Progenitor cell of endocrine pancreas (in vitro differentiated cells): ENCODE results near the gene CENPU. TPM values are rescaled to one million over a fixed set of nuclear protein-coding genes. Genes with fewer than 3 reads are reported as not detected.

Experiments used
- DNase-seq: peaks from one replicate; pipeline ENCODE4 v3.0.0; 2021; ENCODE audit warnings: low spot score; ENCODE audit not compliant: unreplicated experiment
- H3K27ac Mint-ChIP-seq: 2 replicates; pipeline ENCODE4 v1.8.0; 2021; ENCODE audit warnings: mild to moderate bottlenecking, moderate library complexity, mixed read lengths
- H3K27me3 Mint-ChIP-seq: 2 replicates; pipeline ENCODE4 v1.8.0; 2021; ENCODE audit warnings: mixed read lengths
- H3K36me3 Mint-ChIP-seq: 2 replicates; pipeline ENCODE4 v1.8.0; 2022; ENCODE audit warnings: mixed read lengths; ENCODE audit not compliant: insufficient read depth
- H3K4me1 Mint-ChIP-seq: 2 replicates; pipeline ENCODE4 v1.8.0; 2021; ENCODE audit warnings: low read depth, mixed read lengths
- H3K4me3 Mint-ChIP-seq: 2 replicates; pipeline ENCODE4 v1.8.0; 2021; ENCODE audit warnings: low read depth, mild to moderate bottlenecking, moderate library complexity, mixed read lengths
- H3K9me3 Mint-ChIP-seq: 2 replicates; pipeline ENCODE4 v1.8.0; 2021; ENCODE audit warnings: low read depth, mixed read lengths
- total RNA-seq: library from RNA; stranded (reverse); gene quantifications from 2 replicates; pipeline ENCODE4 v1.2.1, GENCODE V29; 2021
- TF ChIP-seq, protein P1 (sequence below): fragments of 200-600 bp; sonication (generic); IDR thresholded peaks from one replicate; pipeline ENCODE4 v1.5.0; 2021; ENCODE audit warnings: antibody characterized with exemption, mild to moderate bottlenecking; ENCODE audit not compliant: unreplicated experiment

CENPU gene
- total RNA-seq, 1 donor from 2014 or later, result 39.2 TPM

DNA sequence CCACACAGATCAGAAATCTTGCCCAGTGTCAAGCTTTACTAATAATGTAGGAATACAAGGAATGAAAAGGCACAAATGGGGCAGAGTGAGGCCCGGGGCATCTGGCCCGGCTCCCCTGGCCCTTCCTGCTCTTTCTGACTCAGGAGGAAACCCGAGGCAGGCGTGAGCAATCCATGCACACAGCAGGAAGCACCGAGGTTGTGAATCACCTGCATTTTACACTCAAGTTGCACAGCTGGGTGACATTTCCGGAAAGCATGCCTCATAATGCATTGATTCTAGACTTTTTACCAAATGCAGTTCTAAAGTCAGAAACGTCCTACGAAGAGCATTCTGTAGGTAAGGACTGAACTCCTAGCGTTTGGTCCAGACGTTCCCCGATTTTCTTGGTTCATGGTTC, 45.4 kb downstream of the CENPU start:
- Mint-ChIP-seq H3K4me3 (no peak overlapping the region), H3K27me3 (no peaks in the 10 kb centered on the region), H3K27ac (no peak overlapping the region), H3K4me1 (no peaks in the 10 kb centered on the region), H3K9me3 (no peaks in the 10 kb centered on the region), H3K36me3 (peaks cover 10% of the 10 kb centered on the region)
- TF ChIP-seq, protein P1, sequence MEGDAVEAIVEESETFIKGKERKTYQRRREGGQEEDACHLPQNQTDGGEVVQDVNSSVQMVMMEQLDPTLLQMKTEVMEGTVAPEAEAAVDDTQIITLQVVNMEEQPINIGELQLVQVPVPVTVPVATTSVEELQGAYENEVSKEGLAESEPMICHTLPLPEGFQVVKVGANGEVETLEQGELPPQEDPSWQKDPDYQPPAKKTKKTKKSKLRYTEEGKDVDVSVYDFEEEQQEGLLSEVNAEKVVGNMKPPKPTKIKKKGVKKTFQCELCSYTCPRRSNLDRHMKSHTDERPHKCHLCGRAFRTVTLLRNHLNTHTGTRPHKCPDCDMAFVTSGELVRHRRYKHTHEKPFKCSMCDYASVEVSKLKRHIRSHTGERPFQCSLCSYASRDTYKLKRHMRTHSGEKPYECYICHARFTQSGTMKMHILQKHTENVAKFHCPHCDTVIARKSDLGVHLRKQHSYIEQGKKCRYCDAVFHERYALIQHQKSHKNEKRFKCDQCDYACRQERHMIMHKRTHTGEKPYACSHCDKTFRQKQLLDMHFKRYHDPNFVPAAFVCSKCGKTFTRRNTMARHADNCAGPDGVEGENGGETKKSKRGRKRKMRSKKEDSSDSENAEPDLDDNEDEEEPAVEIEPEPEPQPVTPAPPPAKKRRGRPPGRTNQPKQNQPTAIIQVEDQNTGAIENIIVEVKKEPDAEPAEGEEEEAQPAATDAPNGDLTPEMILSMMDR, result no peak
- no peak for DNase-seq

DNA sequence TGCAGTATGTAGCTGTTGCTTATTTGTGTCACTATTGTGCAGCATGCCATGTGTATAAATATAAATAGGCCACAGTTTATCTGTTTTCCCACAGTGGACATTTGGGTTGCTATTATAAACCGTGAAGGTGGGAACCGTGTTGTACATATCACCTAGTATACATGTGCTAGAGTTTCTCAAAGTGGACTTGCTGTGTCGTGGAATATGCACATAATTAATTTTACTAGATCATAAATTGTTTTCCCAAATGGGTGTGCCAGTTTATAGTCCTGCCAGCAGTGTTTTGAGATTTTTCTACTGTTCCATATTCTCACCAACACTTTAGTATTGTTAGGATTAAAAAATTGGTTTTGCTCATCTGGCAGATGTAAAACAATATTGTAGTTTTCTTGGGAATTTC, 45.9 kb downstream of the CENPU start:
- Mint-ChIP-seq H3K36me3 (peaks cover 10% of the 10 kb centered on the region), H3K27ac (no peak overlapping the region), H3K9me3 (no peaks in the 10 kb centered on the region), H3K4me1 (no peaks in the 10 kb centered on the region), H3K27me3 (no peaks in the 10 kb centered on the region), H3K4me3 (no peak overlapping the region)
- TF ChIP-seq, protein P1, result no peak
- no peak for DNase-seq

DNA sequence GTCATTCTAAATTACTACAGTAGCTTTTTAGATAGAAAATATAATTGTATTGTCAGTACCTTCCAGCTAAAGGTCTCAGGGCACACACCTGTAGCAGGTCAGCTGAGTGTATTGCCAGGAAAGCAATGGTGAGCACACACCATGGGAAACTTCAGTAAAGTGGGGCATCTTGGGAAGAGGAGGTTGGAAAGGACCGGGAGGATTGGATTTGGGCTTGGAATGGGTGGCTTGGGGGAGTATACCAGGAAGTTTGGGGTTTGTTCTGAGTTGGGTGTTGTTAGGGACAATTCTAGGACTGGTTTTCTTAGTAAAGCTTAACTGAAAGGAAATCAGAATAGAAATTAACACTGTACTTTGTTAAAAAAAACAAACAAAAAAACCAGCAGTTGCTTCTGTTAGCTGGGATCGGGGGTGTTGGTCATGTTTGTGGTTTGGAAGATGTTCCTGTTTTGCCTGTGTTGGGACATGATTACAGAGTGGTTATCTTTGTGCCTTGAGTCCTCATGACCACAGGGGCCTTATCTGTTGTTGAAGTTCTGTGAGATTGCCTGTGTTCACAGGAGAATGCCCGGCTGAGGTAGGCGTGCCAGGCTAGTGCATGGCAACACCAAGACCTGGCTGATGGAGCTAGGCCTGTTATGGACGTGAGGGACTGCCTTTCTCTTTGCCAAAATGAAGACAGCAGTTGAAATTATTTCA, 49.3 kb downstream of the CENPU start:
- no peak overlapping the region for H3K27ac Mint-ChIP-seq
- no peaks in the 10 kb centered on the region for H3K4me1 Mint-ChIP-seq
- H3K36me3 Mint-ChIP-seq, result peaks cover 5% of the 10 kb centered on the region
- TF ChIP-seq, protein P1, result no peak
- no peaks in the 10 kb centered on the region for H3K9me3 Mint-ChIP-seq
- no peak for DNase-seq
- no peak overlapping the region for H3K4me3 Mint-ChIP-seq
- no peaks in the 10 kb centered on the region for H3K27me3 Mint-ChIP-seq

DNA sequence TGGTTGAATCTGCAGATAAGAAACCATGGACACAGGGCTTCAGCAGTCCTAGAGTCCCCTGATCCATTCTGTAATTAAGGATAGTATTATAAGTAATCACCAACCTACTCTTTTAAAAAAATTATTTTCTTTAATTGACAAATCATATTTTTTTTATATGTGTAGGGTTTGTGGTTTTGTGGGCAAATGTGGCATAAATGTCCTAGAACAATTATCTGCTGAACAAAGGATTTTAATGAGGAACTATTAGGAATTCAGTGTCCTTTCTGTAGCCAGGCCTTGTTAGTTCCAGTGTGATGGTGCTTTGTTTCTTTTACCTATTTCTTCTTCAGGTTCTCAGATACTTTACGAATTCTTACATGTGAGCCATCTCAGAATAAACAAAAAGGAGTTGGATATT, 52.0 kb downstream of the CENPU start:
- no peak overlapping the region for H3K27ac Mint-ChIP-seq
- no peak for DNase-seq
- H3K4me1 Mint-ChIP-seq, result no peaks in the 10 kb centered on the region
- TF ChIP-seq, protein P1, result no peak
- H3K4me3 Mint-ChIP-seq, result no peak overlapping the region
- H3K27me3 Mint-ChIP-seq, result no peaks in the 10 kb centered on the region
- peaks cover 3% of the 10 kb centered on the region for H3K9me3 Mint-ChIP-seq
- H3K36me3 Mint-ChIP-seq, result peaks cover 8% of the 10 kb centered on the region

DNA sequence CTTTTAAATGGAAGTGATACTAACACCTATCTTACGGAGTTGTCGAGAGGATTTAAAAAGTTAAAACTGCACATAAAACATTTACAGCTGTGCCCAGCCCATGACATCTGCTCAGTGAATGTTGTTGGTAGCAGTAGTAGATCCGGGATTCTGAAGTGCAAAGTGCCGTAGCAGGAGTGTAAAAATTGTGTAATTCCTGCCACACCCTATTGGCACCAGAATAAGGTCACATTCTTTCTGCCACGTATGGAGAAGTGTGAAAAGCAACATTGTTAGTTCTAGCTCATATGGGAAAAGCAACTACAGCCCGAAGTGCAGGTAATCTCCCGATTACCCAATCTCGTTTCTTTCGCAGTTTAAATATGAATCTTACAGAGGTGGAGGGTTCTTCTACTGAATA, 53.2 kb downstream of the CENPU start:
- Mint-ChIP-seq H3K9me3 (peaks cover 3% of the 10 kb centered on the region), H3K36me3 (peaks cover 8% of the 10 kb centered on the region), H3K27me3 (no peaks in the 10 kb centered on the region), H3K4me1 (no peaks in the 10 kb centered on the region), H3K27ac (no peak overlapping the region), H3K4me3 (no peak overlapping the region)
- no peak for DNase-seq
- TF ChIP-seq, protein P1, result no peak
